Renal cortex interstitium (tissue), 11 donors: ENCODE measurements around the gene SMG1. TPM values are rescaled to one million over a fixed set of nuclear protein-coding genes. Genes with fewer than 3 reads are reported as not detected.
"Not testable (repeated sequence)": the region's sequence is repeated elsewhere in the genome, so short reads cannot be mapped to it uniquely, and the experiment has no call there.

ENCODE experiments used
- DNase-seq, 11 donors: peaks; one replicate each; pipeline ENCODE4 v3.0.0-alpha.2; 2013; ENCODE audit warnings: low read depth in 9 of 11, low spot score in 4 of 11; ENCODE audit errors: extremely low read depth in 1 of 11
- polyA plus RNA-seq, 3 donors: library from polyadenylated mRNA; unstranded; fragments of 120-200 nt; gene quantifications; one replicate each; pipeline ENCODE4 v1.2.1, GENCODE V29; 2013; ENCODE audit not compliant: insufficient read length in 3 of 3

SMG1 gene
- polyA plus RNA-seq, 3 donors, result 56.8 to 71.6 (median 60.6) TPM

GRCh38 chr16:18869043-18869771 is 57.0 kb downstream of the SMG1 start:
- DNase-seq, result not testable (repeated sequence)

- DNase-seq, result peak in 4 of 11 donors; percentile 4 to 11 (median 6)
Measured at GRCh38 chr16:18866277-18866823, 59.9 kb downstream of the SMG1 start.

- not testable (repeated sequence) for DNase-seq
Measured at GRCh38 chr16:18862891-18863290, 63.3 kb downstream of the SMG1 start.

GRCh38 chr16:18855196-18855595 is 71.0 kb downstream of the SMG1 start:
- no peak for DNase-seq

GRCh38 chr16:18853694-18854093 is 72.5 kb downstream of the SMG1 start:
- DNase-seq, result no peak

- no peak for DNase-seq
Measured at GRCh38 chr16:18852647-18853046, 73.6 kb downstream of the SMG1 start.

GRCh38 chr16:18846416-18846815 is 79.8 kb downstream of the SMG1 start:
- DNase-seq, result no peak

GRCh38 chr16:18842565-18842964 is 83.6 kb downstream of the SMG1 start:
- no peak for DNase-seq

- no peak for DNase-seq
Measured at GRCh38 chr16:18841833-18842525, 84.2 kb downstream of the SMG1 start.

- no peak for DNase-seq
Measured at GRCh38 chr16:18839555-18839954, 86.7 kb downstream of the SMG1 start.

- DNase-seq, result no peak
Measured at GRCh38 chr16:18836702-18837101, 89.5 kb downstream of the SMG1 start.

- DNase-seq, result no peak
Measured at GRCh38 chr16:18834864-18835263, 91.3 kb downstream of the SMG1 start.

GRCh38 chr16:18833707-18834505 is 92.3 kb downstream of the SMG1 start:
- DNase-seq, result no peak

- no peak for DNase-seq
Measured at GRCh38 chr16:18832613-18833012, 93.6 kb downstream of the SMG1 start.

- no peak for DNase-seq
Measured at GRCh38 chr16:18832006-18832405, 94.2 kb downstream of the SMG1 start.

- no peak for DNase-seq
Measured at GRCh38 chr16:18829251-18829650, 97.0 kb downstream of the SMG1 start.

GRCh38 chr16:18827890-18828289 is 98.3 kb downstream of the SMG1 start:
- DNase-seq, result no peak

- no peak for DNase-seq
Measured at GRCh38 chr16:18816286-18816685, 109.9 kb downstream of the SMG1 start.

- no peak for DNase-seq
Measured at GRCh38 chr16:18811925-18812324, 114.3 kb downstream of the SMG1 start.

GRCh38 chr16:18809165-18809564 is 117.0 kb downstream of the SMG1 start:
- no peak for DNase-seq
